HG03432 (cell line): ENCODE measurements around the gene C11orf21.

Source experiments
- ATAC-seq: cut with Tn5 transposase; IDR thresholded peaks from one replicate; pipeline ENCODE4 v1.9.1; 2021; ENCODE audit warnings: mild to moderate bottlenecking, moderate library complexity; ENCODE audit not compliant: unreplicated experiment

The C11orf21 gene

DNA sequence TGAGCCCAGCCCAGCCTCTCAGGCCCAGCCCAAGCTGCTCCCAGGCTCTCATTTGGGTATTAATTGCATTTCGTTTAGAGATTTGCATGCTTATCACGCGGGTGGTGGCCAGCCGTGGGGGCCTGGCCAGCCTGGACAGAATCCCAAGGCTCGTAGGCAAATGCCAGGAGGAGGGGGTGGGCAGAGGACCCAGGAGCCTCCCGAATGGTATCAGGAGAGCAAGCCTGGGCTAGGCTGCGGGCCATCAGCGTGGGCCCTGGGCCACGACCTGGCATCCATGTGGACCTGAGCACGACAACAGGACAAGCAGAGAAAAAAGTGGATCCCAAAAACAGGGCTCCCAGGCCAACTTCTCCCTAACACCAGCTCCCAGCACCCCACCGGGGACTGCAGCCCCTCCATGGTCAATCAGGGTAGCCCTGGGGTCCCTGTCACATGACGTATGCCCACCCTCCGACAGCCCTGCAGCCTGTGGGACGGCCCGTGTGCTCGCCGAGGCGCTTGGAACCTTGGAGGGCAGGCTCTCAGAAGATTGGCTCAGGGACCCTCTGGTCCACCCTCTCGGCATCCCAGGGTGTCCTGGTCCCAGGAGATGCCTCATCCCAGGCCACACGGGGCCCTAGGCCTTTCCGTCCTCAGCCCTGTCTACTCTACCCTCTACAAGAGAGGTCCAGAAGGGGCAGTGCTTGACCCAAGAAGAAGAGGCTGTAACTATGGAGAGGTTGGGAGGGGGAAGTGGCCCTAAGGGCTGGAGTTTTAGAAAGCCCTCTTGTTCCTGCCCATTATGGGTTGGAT, 40.1 kb downstream of the C11orf21 start:
- no peak for ATAC-seq

DNA sequence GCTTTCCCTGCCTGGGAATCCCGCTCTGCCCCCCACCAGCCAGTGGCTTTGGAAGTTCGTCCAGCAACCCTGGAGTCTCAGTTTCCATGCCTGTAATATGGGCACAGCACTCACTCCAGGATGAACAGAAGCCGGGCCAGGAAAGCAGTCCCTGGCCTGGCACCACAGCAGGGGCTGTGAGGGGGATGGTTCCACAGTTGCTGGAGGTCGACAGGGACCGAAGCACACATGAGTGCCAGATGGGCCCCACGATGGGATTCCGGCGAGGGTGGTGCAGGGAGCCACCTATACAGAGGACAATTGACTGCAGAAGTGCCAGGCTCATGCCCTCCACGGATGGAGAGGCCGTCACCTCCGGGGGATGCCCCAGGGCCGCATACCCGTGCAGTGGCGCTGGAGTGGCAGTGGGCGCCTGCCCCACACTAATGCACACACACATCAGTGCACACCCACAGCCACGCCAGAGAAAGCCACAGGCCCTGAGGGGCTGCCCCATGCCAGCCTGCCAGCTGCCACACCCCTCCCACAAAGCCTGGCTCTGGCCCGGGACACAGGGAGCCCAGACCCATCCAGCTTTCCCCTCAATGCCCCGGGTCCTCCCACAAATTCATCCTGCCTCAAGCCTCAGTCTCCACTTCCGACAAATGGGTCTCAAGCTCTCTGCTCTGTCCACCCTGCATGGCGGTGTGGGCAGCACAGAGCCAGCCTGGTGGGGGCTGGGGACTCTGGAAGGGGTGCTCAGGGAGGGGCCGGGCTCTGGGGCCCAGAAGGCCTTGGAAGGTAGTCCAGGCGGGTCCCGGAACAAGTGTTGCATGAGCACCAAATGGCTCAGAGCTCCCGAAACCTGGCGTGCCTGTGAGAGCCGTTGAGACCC, 41.0 kb downstream of the C11orf21 start:
- no peak for ATAC-seq

GRCh38 chr11:2259897-2260451, 41.7 kb downstream of the C11orf21 start:
- ATAC-seq: no peak

DNA sequence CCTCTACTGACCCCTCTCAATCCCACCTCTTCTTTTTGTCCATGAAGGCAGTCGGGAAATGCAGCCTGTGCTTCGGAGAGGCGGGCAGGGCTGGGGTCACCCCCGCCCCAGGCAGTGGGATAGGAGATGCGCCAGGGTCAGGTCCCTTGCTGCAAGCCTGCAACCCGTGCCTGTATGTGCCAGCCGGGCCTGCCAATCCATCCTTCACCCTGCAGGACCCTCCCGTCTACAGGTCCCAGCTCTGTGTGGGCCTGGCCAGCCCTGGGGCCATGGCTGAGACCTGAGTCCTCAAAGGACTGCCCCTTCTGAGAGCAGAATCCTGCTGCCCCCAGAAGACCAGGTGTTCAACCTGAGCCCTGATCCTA, 42.3 kb downstream of the C11orf21 start:
- ATAC-seq: no peak

GRCh38 chr11:2258501-2259465, 42.9 kb downstream of the C11orf21 start:
- ATAC-seq: no peak

GRCh38 chr11:2256951-2257700, 44.6 kb downstream of the C11orf21 start:
- ATAC-seq: no peak

DNA sequence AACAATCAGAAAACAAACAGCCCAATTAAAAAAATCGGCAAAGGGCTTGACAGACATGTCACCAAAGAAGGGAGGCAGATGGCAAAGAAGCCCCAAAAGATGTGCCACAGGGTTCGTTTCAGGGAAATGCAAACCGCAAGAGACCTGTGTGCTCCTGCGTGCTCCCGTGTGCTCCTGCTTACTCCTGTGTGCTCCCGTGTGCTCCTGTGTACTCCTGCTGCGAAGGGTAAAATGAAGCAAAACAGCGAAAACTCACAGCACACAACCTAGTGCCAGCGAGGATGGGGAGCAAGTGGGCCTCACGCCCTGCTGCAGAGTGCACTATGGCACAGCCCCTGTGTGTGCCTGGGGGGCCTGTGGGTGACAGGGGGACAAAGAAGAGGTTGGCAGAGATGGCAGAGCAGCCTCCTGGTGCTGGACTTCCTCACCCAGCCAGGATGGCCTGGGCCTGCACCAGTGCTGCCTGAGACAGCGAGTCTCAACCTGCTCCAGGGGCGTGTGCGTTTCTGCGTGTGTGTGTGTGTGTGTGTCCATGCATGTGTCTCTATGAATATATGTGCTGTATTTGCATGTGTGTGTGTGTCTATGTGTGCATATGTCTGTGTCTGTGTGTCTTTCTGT, 45.3 kb downstream of the C11orf21 start:
- ATAC-seq: no peak

- no peak for ATAC-seq
These were observed 49.7 kb downstream of the C11orf21 start for GRCh38 chr11:2252018-2252417.

DNA sequence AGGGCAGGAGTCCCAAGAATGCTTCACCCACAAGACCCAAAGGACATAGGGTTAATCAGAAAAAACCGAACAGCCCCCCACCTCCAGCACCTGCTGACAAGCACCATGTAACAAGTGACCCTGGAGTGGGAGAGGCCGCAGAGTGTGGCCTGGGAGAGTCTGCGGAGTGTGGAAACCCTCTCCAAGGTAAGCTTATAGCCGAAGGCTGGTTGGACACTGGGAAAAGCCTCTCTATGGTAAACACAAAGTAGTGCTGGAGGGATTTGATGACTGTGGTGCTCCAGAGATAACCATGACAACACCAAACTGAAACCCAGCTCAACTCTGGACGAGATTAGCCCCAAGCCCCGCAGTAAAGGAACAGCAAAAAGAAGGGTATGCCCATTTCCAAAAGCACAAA, 50.6 kb downstream of the C11orf21 start:
- ATAC-seq: no peak

GRCh38 chr11:2250485-2250884, 51.2 kb downstream of the C11orf21 start:
- no peak for ATAC-seq

GRCh38 chr11:2250041-2250440, 51.7 kb downstream of the C11orf21 start:
- no peak for ATAC-seq

DNA sequence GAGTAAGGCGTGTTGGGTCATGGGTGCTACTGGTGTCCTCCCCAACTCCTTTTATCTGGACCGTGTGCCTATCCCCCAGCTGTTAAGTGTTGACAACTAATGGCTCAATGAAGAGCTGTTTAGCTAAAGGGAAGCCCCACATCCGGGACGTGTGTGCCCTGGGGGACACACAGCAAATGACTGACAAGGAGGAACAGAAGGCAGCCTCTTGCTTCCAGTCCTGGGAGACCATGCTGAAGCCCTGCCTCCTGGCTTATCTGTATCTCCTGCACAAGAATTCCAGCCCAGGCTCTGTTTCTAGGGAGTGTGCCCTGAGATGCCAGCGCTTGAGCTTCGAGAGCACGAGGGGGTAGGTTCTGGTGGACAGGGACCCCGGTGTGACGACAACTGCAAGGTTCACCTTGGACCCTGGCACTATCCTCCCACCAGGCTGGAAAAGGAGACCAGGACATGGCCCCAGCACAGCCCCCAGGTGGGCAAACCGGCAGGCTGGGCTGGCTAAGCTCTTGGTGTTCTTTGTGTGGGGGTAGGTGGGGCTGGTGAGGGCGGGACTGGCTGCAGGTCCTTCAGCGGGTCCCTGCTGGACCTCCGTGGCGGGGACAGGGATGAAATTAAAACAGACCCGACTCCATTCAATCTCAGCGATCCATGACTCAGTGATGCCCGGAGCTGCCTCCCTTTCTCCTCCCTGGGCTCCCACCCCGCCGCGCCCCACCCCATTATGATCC, 52.4 kb downstream of the C11orf21 start:
- ATAC-seq: no peak

- no peak for ATAC-seq
These were observed 53.0 kb downstream of the C11orf21 start for GRCh38 chr11:2248762-2249161.

- ATAC-seq: no peak
These were observed 53.5 kb downstream of the C11orf21 start for GRCh38 chr11:2248242-2248641.

- no peak for ATAC-seq
These were observed 54.2 kb downstream of the C11orf21 start for GRCh38 chr11:2247496-2247895.
